Stromal cell of bone marrow (primary cell): ENCODE results near the gene ICAM1.
"Not testable (repeated sequence)": the region's sequence is repeated elsewhere in the genome, so short reads cannot be mapped to it uniquely, and the experiment has no call there.

ENCODE experiments used
- DNase-seq: peaks from one replicate; pipeline ENCODE4 v3.0.0-alpha.2; 2012; ENCODE audit warnings: low read depth

ICAM1 gene, protein sequence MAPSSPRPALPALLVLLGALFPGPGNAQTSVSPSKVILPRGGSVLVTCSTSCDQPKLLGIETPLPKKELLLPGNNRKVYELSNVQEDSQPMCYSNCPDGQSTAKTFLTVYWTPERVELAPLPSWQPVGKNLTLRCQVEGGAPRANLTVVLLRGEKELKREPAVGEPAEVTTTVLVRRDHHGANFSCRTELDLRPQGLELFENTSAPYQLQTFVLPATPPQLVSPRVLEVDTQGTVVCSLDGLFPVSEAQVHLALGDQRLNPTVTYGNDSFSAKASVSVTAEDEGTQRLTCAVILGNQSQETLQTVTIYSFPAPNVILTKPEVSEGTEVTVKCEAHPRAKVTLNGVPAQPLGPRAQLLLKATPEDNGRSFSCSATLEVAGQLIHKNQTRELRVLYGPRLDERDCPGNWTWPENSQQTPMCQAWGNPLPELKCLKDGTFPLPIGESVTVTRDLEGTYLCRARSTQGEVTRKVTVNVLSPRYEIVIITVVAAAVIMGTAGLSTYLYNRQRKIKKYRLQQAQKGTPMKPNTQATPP

DNA sequence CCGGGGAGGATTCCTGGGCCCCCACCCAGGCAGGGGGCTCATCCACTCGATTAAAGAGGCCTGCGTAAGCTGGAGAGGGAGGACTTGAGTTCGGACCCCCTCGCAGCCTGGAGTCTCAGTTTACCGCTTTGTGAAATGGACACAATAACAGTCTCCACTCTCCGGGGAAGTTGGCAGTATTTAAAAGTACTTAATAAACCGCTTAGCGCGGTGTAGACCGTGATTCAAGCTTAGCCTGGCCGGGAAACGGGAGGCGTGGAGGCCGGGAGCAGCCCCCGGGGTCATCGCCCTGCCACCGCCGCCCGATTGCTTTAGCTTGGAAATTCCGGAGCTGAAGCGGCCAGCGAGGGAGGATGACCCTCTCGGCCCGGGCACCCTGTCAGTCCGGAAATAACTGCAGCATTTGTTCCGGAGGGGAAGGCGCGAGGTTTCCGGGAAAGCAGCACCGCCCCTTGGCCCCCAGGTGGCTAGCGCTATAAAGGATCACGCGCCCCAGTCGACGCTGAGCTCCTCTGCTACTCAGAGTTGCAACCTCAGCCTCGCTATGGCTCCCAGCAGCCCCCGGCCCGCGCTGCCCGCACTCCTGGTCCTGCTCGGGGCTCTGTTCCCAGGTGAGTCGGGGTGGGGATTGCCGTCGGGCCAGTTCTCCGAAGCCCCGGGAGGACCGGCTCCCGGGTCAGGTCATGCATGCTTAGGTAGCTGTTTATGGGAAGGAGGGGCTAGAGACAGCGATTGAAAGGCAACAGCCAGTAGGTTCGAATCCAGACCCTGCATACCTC, at the start of gene ICAM1:
ICAM1 (plus strand) TSS at position 505 of the 779 bp plus-strand sequence; CDS start at position 545, 40 bp downstream.
- DNase-seq: peak; percentile 39

DNA sequence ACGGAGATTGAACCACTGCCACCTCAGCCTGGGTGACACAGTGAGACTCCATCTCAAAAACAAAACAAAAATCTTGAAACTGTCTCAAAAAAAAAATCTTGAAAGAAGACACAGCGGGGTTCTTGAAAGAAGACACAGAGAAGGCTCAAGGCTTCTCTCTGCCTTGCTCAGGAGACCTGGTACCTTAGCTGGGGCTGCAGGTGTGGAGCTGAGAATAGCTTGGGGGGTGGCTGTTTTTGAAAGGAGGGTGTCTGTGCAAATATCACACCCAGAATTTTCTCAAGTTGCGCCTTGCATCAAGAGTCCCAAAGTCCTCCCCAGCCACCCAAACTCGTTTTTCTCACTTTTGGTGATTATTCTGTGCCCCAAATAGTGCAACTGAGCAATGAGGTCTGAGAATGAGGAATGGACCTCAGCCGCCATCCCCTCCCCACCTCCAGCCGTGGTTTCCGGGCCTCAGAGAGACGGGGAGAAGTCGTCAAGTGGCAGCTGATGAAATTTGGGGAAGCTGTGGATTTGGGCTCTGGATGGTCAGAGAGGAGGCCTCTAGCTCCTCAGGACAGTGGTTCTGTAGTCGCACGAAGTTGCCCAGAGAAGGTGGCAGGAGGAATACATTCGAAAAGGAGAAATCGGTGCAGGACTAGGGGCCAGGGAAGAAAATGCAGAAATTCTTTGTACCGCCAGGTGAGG, 48.6 kb upstream of the ICAM1 start:
- no peak for DNase-seq

DNA sequence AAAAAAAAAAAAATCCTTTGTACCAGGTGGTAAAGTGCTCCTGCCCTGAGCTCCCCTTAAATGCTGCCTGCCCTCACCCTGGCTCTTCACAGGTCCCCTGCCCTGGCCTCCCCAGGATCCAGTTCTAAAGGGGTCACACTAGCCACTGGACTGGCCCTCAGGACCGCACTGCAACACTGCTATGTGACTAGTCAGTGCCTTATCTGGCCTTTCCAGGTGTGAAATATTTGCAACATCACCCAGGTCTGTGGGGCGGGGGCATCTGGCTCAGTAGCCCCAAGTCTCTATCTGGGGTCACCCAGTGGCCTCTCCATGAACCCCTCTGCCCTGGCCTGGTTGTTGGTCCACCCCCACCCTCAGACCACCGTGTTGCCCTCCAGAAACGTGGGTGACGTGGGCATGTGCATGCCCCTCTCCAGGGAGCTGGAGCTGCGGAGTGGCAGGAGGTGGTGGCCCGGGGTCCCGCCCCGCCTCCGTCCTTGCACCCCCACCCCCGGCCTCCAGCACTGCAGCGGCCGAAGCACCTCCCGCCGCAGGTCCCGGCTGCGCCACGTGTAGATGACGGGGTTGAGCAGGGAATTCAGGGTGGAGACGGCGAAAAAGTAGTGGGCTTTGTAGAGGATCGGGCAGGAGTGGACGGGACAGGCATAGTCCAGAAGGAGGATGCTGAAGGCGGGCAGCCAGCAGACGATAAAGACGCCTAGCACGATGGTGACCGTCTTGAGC, 47.3 kb upstream of the ICAM1 start:
- DNase-seq: no peak

DNA sequence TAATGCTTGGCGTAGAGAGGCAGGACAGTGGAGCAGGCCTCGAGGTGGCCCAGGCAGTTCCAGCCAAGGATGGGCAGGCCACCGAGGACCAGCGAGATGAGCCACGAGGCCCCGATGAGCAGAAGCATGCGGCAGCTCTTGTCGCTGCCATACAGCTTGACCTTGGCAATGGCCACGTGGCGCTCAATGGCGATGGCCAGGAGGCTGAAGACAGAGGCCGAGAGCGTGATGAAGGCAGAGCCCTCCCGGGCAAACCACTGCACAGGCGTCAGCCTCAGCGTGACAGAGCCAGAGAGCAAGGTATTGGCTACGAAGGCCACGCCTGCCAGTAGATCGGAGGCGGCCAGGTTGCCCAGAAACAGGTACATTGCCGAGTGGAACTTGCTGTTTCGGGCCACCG, 46.6 kb upstream of the ICAM1 start:
- DNase-seq: no peak

DNA sequence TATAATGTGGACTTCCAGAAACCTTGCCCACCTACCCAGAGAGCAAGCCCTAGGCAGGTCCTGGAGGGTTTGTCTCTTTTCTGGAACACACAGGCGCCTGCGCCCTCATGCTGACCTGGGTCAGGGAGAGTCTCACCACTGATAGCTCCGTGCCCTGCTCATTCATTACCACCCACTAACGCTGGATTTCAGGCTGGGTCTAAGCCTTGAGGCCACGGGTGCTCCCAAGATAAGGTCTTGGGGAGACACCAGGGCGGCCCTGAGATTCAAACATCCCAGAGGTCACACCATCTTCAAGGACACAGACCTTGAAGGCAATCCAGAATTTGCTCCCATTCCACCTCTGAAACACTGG, 44.9 kb upstream of the ICAM1 start:
- DNase-seq: no peak

DNA sequence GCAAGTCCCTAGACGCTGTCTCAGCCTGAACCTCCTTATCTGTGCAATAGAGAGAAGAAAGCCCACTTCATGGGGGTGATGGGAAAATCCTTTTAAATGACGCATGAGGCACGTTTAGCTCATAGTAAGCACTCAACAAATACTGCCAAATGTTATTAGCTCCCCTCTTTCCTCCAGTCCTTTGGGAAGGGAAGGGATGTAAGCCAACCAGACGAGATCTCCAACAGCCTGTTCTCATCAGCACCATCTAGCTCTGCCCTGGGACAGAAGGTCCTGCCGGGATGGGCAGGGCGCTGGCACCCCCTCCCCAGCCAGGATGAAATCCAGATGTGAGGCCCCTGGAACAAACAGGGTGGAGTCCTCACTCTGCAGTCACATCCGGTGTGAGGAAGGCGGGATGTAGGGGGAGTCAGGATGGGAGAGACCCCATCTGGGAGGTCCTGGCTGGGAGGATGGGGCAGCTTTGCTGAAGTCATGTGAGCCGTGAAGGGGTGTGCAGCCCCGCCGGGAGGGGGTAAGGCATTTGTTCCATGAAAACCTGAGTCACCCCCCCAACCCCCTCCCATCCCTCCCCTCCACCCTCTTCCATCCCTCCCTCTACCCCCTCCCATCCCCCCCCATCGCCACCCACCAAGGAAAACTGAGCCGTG, 44.4 kb upstream of the ICAM1 start:
- DNase-seq: peak; percentile 56

DNA sequence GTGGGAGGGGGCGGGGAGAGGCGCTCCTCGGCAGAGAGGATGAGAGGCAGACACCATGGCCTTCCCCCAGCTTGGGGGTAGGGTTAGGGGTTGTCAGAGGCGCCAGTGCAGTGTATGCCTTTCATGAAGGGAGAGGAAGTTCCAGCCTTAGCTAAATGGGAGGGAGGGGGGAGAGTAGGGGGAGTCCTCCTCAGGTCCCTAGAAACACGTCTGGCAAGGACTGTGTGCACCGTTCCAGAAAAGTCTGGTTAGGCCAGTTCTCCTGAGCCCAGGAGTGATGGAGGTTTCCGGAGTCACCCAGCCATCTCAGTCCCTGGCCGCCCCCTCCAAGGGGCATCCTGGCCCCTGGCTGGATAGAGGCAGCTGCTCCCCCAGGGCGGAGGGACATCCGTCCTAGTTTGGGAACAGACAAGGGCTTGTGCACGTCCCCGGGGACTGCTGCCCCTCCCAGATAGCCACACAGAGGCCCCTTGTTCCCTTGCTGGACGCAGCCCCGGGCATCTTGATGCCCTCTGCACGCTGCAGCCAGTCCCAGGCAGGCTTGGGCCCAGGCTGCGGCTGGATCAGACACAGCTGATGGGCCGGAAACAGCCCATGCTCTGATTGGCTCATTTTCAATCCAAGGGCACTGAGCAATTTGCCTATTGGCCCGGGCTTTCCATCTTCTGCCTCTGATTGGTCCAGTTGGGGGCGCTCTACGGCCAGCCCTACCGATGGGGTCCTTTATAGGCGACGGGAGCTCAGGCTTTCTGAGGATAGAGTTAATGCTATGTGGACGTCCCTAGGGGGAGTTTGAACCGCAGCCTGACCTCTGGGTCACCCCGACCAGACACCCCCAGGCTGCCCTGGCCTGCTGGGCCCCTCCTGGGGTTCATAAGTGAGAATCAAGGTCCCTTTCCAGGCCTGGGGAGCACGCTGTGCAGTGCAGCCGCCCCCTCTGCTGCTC, 43.6 kb upstream of the ICAM1 start:
- no peak for DNase-seq

DNA sequence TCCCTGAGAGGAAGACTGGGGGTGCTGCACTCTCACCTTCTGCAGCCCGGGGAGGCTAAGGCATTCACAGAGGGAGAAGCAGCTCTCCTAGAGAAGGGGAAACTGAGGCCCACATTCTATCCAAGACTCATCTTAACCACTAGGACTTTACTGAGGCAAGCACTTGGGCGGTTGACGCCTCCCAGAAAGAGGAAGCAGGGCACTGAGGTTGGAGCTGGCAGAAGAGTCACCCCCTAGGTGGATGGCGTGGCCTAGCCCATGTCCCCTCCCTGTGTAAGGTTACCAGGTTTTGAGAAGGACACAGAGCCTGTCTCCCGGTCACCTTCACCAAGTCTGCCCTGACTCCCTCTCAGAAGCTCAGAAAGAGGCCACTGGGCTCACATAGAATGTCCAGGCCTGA, 42.5 kb upstream of the ICAM1 start:
- no peak for DNase-seq

DNA sequence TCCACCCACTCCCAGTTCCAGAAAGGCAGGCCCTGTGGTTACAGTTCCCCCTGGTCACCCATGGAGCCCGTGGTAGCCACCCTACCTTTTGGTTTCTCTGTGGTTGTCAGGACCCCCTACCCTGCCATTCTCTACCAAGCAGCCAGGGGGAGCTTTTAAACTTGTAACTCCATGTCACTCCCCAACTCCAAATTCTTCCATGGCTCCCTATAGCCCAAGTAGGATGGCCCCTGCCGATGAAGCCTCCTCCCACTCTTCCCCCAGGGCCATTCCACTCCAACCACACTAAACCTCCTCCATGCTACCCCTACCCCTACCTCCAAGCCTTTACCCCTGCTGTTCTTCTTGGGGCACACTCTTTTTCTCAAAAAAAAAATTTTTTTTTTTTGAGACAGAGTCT, 42.0 kb upstream of the ICAM1 start:
- DNase-seq: no peak

DNA sequence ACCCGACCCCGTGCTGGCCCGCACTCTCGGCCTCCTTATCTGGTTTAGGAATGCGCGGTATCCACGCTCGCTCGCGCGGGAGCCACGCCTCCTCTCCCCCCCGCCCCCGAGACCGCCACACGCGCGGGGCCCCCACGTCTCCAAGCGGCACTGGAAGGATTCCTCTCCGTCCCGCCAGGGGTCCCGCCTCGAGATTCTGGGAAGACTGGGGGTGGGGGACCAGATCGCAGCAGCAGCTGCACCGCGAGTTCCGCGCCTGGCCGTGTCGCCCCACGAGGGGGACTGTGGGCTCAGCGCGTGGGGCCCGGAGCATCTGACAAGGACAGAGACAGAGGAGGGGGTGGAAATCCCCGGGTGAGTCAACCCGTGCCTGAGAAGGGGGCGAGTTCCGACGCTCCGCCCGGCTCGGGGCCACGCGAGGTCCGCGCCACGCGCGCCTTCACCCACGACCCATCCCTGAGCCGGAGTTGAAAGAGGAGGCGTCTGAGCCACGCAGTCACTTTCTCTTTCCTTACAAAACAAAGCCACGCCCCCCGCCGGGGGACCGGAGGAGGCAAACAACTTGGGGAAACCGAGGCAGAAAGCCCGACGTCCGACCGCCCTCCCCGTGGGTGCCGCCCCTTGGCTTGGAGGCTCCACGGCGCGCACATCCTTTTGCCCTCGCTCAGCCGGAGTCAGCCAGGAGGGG, 40.6 kb upstream of the ICAM1 start:
- DNase-seq: no peak

DNA sequence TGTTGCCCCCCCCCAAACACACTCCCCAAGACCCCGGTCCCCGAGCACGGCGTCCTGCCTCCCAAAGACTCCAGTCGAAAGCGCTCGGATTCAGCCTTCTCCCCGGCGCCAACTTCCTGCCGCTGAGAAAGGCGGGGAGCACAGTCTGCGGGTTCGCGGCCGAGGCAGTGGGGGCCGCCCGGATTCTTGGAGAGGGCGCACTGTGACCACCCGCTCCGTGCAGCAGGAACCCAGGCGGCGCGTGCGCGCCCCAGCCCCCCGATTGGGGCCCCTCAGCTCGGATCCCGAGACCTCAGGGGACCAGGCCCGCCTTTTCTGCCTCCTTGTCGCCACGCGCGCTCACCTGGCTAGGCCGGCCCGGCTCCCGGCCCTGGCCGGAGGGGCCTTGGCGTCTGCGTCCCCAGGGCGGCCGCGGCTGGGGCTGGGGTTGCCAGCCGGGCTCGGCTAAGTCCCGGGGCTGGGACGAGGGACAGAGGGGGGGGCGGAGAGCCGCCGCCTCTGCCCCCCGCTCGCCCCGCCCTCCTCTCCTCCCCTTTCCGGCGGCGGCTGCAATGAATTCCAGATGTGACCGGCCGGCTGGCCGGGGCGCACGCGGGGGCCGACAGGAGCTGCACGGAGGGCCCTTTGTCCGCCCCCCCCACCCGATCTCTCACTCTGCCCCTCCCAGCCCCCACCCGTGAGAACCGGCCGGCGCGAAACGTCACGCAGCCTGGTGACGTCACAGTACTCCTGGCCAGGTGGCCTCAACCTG, 39.9 kb upstream of the ICAM1 start, which contains the start of gene S1PR2:
S1PR2 (minus strand) TSS at position 471 of the 751 bp plus-strand sequence. CDS start 6,426 bp downstream, outside the sequence.
- no peak for DNase-seq

DNA sequence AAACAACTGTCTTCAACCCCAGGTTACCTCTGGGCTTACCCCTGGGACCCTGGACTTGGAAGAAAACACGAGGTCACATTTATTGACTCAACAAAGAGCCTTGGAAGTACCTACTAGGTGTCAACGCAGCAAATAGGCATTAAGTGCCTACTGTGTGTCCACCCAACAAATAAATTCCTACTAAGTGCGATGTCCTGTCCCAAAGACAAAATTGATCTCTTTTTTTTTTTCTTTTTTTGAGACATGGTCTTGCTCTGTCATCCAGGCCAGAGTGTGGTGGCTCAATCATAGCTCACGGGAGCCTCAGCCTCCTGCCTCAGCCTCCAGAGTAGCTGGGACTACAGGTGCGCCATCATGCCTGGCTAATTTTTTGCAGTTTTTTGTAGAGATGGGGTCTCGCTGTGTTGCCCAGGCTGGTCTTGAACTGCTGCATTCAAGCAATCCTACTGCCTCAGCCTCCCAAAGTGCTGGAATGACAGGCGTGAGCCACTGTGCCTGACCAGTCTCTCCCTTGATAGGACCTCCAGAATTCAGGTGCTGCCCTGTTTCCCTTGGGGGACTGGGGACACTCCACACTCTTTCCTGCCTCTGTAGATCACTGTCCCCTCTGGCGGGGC, 39.2 kb upstream of the ICAM1 start:
- no peak for DNase-seq

DNA sequence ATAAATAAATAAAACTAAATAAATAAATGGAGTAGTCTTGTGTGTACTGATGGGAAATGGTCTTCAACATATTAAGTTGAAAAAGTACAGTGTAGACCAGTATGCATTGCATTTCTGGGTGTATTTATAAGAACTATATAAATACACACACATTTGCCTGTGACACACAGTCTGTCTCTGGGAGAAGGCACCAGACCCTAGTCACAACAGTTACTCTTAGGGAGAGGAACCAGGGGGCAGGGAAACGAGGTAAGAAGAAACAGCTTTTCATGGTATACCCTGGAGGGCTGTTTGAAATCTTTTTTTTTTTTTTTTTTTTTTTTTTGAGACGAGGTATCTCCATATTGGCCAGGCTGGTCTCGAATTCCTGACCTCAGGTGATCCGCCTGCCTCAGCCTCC, 37.0 kb upstream of the ICAM1 start:
- DNase-seq: no peak

DNA sequence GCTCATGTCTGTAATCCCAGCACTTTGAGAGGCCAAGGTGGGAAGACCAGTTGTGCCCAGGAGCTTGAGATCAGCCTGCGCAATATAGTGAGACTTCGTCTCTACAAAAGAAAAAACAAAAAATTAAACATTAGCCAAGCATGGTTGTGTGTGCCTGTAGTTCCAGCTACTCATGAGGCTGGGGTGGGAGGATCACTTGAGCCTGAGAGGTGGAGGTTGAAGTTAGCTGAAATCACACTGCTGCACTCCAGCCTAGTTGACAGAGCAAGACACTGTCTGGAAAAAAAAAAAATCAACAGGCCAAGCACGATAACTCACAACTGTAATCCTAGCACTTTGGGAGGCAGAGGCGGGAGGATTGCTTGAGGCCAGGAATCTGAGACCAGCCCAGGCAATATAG, 35.9 kb upstream of the ICAM1 start:
- no peak for DNase-seq

DNA sequence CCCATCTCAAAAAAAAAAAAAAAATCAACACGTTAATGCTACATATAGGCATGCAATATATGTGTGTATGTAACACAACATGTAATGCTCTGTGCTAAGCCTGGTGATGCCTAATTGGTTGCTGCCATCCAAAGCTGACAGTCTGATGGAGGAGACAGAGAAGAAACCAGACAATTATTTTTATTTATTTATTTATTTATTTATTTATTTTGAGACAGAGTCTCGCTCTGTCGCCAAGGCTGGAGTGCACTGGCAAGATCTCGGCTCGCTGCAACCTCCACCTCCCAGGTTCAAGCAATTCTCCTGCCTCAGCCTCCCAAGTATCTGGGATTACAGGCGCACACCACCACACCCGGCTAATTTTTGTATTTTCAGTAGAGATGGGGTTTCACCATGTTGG, 35.5 kb upstream of the ICAM1 start:
- DNase-seq: not testable (repeated sequence)

DNA sequence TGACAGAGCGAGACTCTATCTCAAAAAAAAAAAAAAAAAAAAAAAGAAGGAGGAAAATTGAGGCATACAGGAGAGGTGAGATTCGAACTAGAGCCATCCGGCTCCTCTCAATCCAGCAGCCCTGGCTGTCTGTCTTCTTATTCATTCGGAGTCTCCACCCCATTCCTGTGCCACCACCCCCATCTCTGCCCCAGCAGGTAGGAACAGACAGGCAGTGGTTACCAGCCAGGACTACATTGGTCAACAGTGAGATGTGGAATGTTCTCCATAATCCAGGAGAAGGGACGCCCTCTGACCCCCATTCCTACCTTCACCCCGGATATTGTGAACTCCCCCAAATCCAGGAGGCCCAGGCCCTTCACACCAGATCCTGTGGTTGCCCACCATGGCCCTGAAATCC, 33.2 kb upstream of the ICAM1 start:
- no peak for DNase-seq

DNA sequence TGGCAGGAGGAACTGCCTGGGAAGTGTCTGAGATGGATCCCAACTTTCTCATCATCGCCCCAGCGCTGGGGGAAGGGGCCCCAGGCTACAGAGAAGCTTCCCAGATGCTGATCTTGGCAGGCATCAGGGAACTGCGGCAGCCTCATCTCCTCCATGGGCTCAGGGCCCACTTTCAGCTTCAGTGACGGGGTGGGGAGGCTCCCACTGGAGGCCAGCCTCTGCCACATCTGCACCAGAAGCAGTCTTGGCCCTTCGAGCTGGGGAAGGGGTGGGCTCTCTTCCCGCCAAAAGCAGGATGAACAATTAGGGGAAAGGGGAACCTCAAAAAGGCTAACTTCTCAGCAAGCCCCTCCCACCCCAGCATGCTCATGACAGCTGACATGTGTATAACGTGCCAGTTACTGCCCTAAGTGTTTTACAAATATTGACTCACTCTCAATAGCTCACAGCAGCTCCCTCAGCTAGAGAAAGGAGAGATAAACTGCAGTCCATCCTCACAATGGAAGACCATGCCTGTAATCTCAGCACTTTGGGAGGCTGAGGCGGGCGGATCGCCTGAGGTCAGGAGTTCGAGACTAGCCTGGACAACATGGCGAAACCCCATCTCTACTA, 32.6 kb upstream of the ICAM1 start:
- peak; percentile 71 for DNase-seq
